Endothelial cell of umbilical vein (primary cell): Measurements from ENCODE around the gene ACIN1. TPM values are rescaled to one million over a fixed set of nuclear protein-coding genes. Genes with fewer than 3 reads are reported as not detected.
A peak's percentile ranks its signal among the peaks of the same experiment; 100 is the strongest.

Source experiments
- BruUV-seq: library from RNA; stranded (reverse); fragments of 400-500 nt; replicated peaks from 2 replicates; lab custom pipeline; 2021; lab: Mats Ljungman, UMichigan
- CTCF ChIA-PET: fragments of 300-600, 350-600 bp; sonication (Branson Sonifier 250); formaldehyde crosslinking; loops from one replicate; lab custom pipeline; 2021; ENCODE audit warnings: antibody characterized with exemption, inconsistent platforms; lab: Charles Lee
- POLR2A ChIA-PET: fragments of 300-600, 350-600 bp; sonication (Branson Sonifier 250); formaldehyde crosslinking; loops from one replicate; lab custom pipeline; 2021; ENCODE audit warnings: antibody characterized with exemption, inconsistent platforms; lab: Charles Lee
- DNase-seq: peaks from one replicate; pipeline ENCODE4 v3.0.0-alpha.2; 2011; ENCODE audit warnings: low read depth, low spot score
- FAIRE-seq: peaks from 2 replicates; lab custom pipeline; 2011; peaks lifted over from hg19 to GRCh38; lab: Jason Lieb, UNC
- H2AFZ ChIP-seq: 2 replicates; pipeline ENCODE4 v1.6.0; 2012; ENCODE audit warnings: low read depth, low read length, control low read depth, inconsistent platforms
- H3K27ac ChIP-seq: 2 replicates; pipeline ENCODE4 v1.5.1; 2011; ENCODE audit warnings: low read depth, mild to moderate bottlenecking, control low read depth, low read length, moderate library complexity; ENCODE audit not compliant: insufficient read depth
- H3K27me3 ChIP-seq, 2 experiments: 2 replicates each; pipeline versions ENCODE4 v1.6.0 to v1.6.1; 2011; ENCODE audit warnings: low read length in 2 of 2, mixed read lengths in 1 of 2; ENCODE audit not compliant: control insufficient read depth in 2 of 2, insufficient read depth in 2 of 2
- H3K36me3 ChIP-seq, 2 experiments: 2 replicates in 1 of 2; 3 replicates in 1 of 2; pipeline ENCODE4 v1.5.1; 2011; ENCODE audit warnings: low read length in 2 of 2, mild to moderate bottlenecking in 1 of 2, moderate library complexity in 1 of 2; ENCODE audit not compliant: control insufficient read depth in 2 of 2, insufficient read depth in 2 of 2; ENCODE audit errors: extremely low read depth in 1 of 2
- H3K4me1 ChIP-seq: 3 replicates; pipeline ENCODE4 v1.5.1; 2011; ENCODE audit warnings: mild to moderate bottlenecking, low read length; ENCODE audit not compliant: control insufficient read depth, insufficient read depth; ENCODE audit errors: extremely low read depth
- H3K4me2 ChIP-seq: 2 replicates; pipeline ENCODE4 v1.6.1; 2011; ENCODE audit warnings: low read length, control low read depth, mixed read lengths; ENCODE audit not compliant: insufficient read depth
- H3K4me3 ChIP-seq, 3 experiments: fragments of 200-600 bp in 1 of 3; sonication (generic), shearing (Covaris generic) in 1 of 3; replicated peaks in 1 of 3; 2 replicates each; pipeline ENCODE4 v1.5.1; 2011 to 2016; ENCODE audit warnings: control low read depth in 3 of 3, low read length in 3 of 3, mild to moderate bottlenecking in 2 of 3, inconsistent platforms in 1 of 3, low read depth in 1 of 3, moderate library complexity in 1 of 3; ENCODE audit not compliant: insufficient read depth in 1 of 3
- H3K79me2 ChIP-seq: 2 replicates; pipeline ENCODE4 v1.6.0; 2012; ENCODE audit warnings: low read length, inconsistent platforms; ENCODE audit not compliant: control insufficient read depth, insufficient read depth
- H3K9ac ChIP-seq: replicated peaks from 2 replicates; pipeline ENCODE3; 2011; ENCODE audit warnings: low read length, control low read depth; ENCODE audit not compliant: insufficient read depth; ENCODE audit errors: extremely low read depth
- H3K9me1 ChIP-seq: replicated peaks from 3 replicates; pipeline ENCODE4 v1.6.0; 2011; ENCODE audit warnings: mild to moderate bottlenecking, low read length; ENCODE audit not compliant: control insufficient read depth, insufficient read depth; ENCODE audit errors: extremely low read depth
- H3K9me3 ChIP-seq: replicated peaks from 2 replicates; pipeline ENCODE4 v1.5.1; 2012; ENCODE audit warnings: low read length, inconsistent platforms; ENCODE audit not compliant: control insufficient read depth, insufficient read depth
- H4K20me1 ChIP-seq: replicated peaks from 2 replicates; pipeline ENCODE3; 2011; ENCODE audit warnings: mild to moderate bottlenecking, low read length; ENCODE audit not compliant: control insufficient read depth, insufficient read depth; ENCODE audit errors: extremely low read depth
- CTCF ChIP-seq, 2 donors: IDR thresholded peaks; 1 replicate in 1 of 2; 2 replicates in 1 of 2; pipeline ENCODE4 v1.5.1; 2011; ENCODE audit warnings: low read length in 2 of 2, mild to moderate bottlenecking in 2 of 2, moderate library complexity in 2 of 2, control low read depth in 1 of 2, inconsistent platforms in 1 of 2, low read depth in 1 of 2; ENCODE audit not compliant: insufficient read depth in 1 of 2; ENCODE audit errors: extremely low read depth in 1 of 2
- EZH2 ChIP-seq: IDR thresholded peaks from 2 replicates; pipeline ENCODE4 v1.6.1; 2012; ENCODE audit warnings: borderline replicate concordance, low read depth, mild to moderate bottlenecking, moderate library complexity, low read length, inconsistent platforms; ENCODE audit not compliant: severe bottlenecking
- GATA2 ChIP-seq: IDR thresholded peaks from 2 replicates; pipeline ENCODE4 v1.7.0; 2011; ENCODE audit warnings: low read depth, mild to moderate bottlenecking, moderate library complexity, mixed read lengths, low read length; ENCODE audit not compliant: insufficient read length, insufficient read depth
- JUN ChIP-seq: IDR thresholded peaks from 2 replicates; pipeline ENCODE4 v1.6.1; 2011; ENCODE audit warnings: borderline replicate concordance, low read depth; ENCODE audit not compliant: insufficient read length, insufficient read depth
- MYC ChIP-seq: IDR thresholded peaks from one replicate; pipeline ENCODE4 v1.6.1; 2011; ENCODE audit warnings: mild to moderate bottlenecking, low read depth, low read length
- POLR2A ChIP-seq: IDR thresholded peaks from 2 replicates; pipeline ENCODE4 v1.6.1; 2012; ENCODE audit warnings: low read depth, mild to moderate bottlenecking, control low read depth, low read length
- POLR2AphosphoS5 ChIP-seq: IDR thresholded peaks from 2 replicates; pipeline ENCODE4 v1.6.1; 2012; ENCODE audit warnings: low read depth, mild to moderate bottlenecking, control low read depth, low read length, moderate library complexity; ENCODE audit not compliant: insufficient read depth
- dilution Hi-C: fragments of 300-500 bp; cut with MboI; formaldehyde crosslinking; loops from one replicate; pipeline ENCODE4 v1.15.0; 2019; ENCODE audit warnings: low sequenced_read_pairs; ENCODE audit not compliant: extremely low pct_ligation_motif_present
- intact Hi-C: fragments of 100-400 bp; cut with micrococcal nuclease; formaldehyde crosslinking; loops from one replicate; pipeline ENCODE4 v1.10.0; 2022
- polyA plus RNA-seq, 4 experiments: library from polyadenylated mRNA; depleted of rRNA in 3 of 4; stranded (reverse) in 3 of 4; unstranded in 1 of 4; fragments of >200 nt; gene quantifications; 2 replicates each; pipeline versions ENCODE4 v1.2.1 to v1.2.3, GENCODE V29; 2011 to 2012; ENCODE audit warnings: missing spikeins in 1 of 4
- total RNA-seq: library from RNA; stranded (reverse); gene quantifications from 2 replicates; pipeline ENCODE4 v1.2.3, GENCODE V29; 2021
- TF ChIP-seq, protein P1 (sequence below): IDR thresholded peaks from 2 replicates; pipeline ENCODE4 v1.6.1; 2011; ENCODE audit not compliant: insufficient read depth, insufficient read length

The ACIN1 gene
- total and polyA plus RNA-seq, 2 donors (not counting 3 experiments of a cell fraction or from before 2014, with no cell fraction given), result 146 to 240 TPM

GRCh38 chr14:23079716-23080115 is 15.2 kb downstream of the ACIN1 start:
- dilution Hi-C loops, result no loop called here
- no peak for TF ChIP-seq JUN
- no peak for TF ChIP-seq POLR2A
- TF ChIP-seq EZH2, result no peak
- TF ChIP-seq POLR2AphosphoS5, result no peak
- no peak for TF ChIP-seq CTCF (IDR thresholded peaks at IDR 0.05; ENCODE audit: extremely low read depth in 1 of 2, insufficient read depth in 1 of 2, low read depth in 1 of 2, low read length in 2 of 2)
- TF ChIP-seq, protein P1, sequence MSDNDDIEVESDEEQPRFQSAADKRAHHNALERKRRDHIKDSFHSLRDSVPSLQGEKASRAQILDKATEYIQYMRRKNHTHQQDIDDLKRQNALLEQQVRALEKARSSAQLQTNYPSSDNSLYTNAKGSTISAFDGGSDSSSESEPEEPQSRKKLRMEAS, result no peak
- no peak for TF ChIP-seq GATA2
- no peak for TF ChIP-seq MYC
- H4K20me1 ChIP-seq, result no peaks in the 10 kb centered on the region
- H3K4me2 ChIP-seq, result no peak overlapping the region
- no peaks in the 10 kb centered on the region for H3K27me3 ChIP-seq
- no TSS peak for BruUV-seq
- no peak overlapping the region for H3K9ac ChIP-seq
- peaks cover 34 to 45% of the 10 kb centered on the region in 2 experiments for H3K36me3 ChIP-seq
- H3K9me3 ChIP-seq, result no peaks in the 10 kb centered on the region
- H3K79me2 ChIP-seq, result peaks cover 8% of the 10 kb centered on the region
- DNase-seq, result no peak
- no peak overlapping the region for H2AFZ ChIP-seq
- POLR2A ChIA-PET, result interaction anchor here (1.1 kb wide), 1 partner anchor 8 kb away, joined by 3 read pairs; no protein-coding TSS in a partner anchor
- no peak overlapping the region for H3K4me3 ChIP-seq
- CTCF ChIA-PET, result interaction anchor here (0.8 to 4.4 kb wide), 5 partner anchors 11 to 107 kb away, joined by 3 to 66 read pairs (median 5); partner anchors contain the start of genes ACIN1 and C14orf119
- peak; percentile 12 for FAIRE-seq
- no peaks in the 10 kb centered on the region for H3K9me1 ChIP-seq
- peaks cover 24% of the 10 kb centered on the region for H3K4me1 ChIP-seq
- intact Hi-C loops, result loop anchor here (2.0 kb wide), 1 partner anchor 15 kb away; the partner anchor contains the start of genes ACIN1 and C14orf119
- H3K27ac ChIP-seq, result no peak overlapping the region
